Activated B cell treated with CpG ODN at 0.5 μM for 24 hours (primary cell): ENCODE measurements around the gene APOBEC4. TPM values are rescaled to one million over a fixed set of nuclear protein-coding genes. Genes with fewer than 3 reads are reported as not detected.

ENCODE experiments used
- ATAC-seq: fragments of 200-7000 bp; cut with Tn5 transposase; one replicate; pipeline ENCODE4 v1.10.0; 2021; ENCODE audit warnings: low read depth, mild to moderate bottlenecking, moderate library complexity
- CTCF ChIA-PET: fragments of 350-600 bp; sonication (Branson Sonifier 250); formaldehyde crosslinking; loops from one replicate; lab custom pipeline; 2021; ENCODE audit warnings: antibody characterized with exemption; lab: Charles Lee
- POLR2A ChIA-PET: fragments of 350-600 bp; sonication (Branson Sonifier 250); formaldehyde crosslinking; loops from one replicate; lab custom pipeline; 2021; ENCODE audit warnings: antibody characterized with exemption; lab: Charles Lee
- DNase-seq: peaks from one replicate; pipeline ENCODE4 v3.0.0; 2022
- H3K27ac Mint-ChIP-seq: one replicate; pipeline ENCODE4 v1.8.0; 2020; ENCODE audit warnings: mixed read lengths
- H3K27me3 Mint-ChIP-seq: one replicate; pipeline ENCODE4 v1.8.0; 2021; ENCODE audit warnings: mixed read lengths
- H3K36me3 Mint-ChIP-seq: one replicate; pipeline ENCODE4 v1.8.0; 2021; ENCODE audit warnings: low read depth, mixed read lengths
- H3K4me1 Mint-ChIP-seq: one replicate; pipeline ENCODE4 v1.8.0; 2021; ENCODE audit warnings: mixed read lengths
- H3K4me3 Mint-ChIP-seq: one replicate; pipeline ENCODE4 v1.8.0; 2020; ENCODE audit warnings: mild to moderate bottlenecking, mixed read lengths
- H3K9me3 Mint-ChIP-seq: one replicate; pipeline ENCODE4 v1.8.0; 2020; ENCODE audit warnings: mixed read lengths
- CTCF ChIP-seq: fragments of 200-600 bp; IDR thresholded peaks from one replicate; pipeline ENCODE4 v1.8.0; 2022; ENCODE audit warnings: antibody characterized with exemption, mild to moderate bottlenecking
- intact Hi-C: fragments of 100-400 bp; cut with micrococcal nuclease; formaldehyde crosslinking; loops from one replicate; pipeline ENCODE4 v1.15.1; 2024
- total RNA-seq: library from RNA; stranded (reverse); gene quantifications from 2 replicates; pipeline ENCODE4 v1.2.3, GENCODE V29; 2022

APOBEC4 gene
- total RNA-seq, 1 donor from 2014 or later, result not detected

GRCh38 chr1:183612407-183612806 is 40.7 kb downstream of the APOBEC4 start:
- no peak for ATAC-seq
- CTCF ChIA-PET, result interaction anchor here (1.5 kb wide), 1 partner anchor 22 kb away, joined by 4 read pairs; the partner anchor contains the start of gene NCF2
- TF ChIP-seq CTCF, result no peak
- peaks cover 24% of the 10 kb centered on the region for H3K4me1 Mint-ChIP-seq
- H3K9me3 Mint-ChIP-seq, result no peaks in the 10 kb centered on the region
- POLR2A ChIA-PET, result interaction anchor here (1.0 kb wide), 1 partner anchor 23 kb away, joined by 3 read pairs; no protein-coding TSS in a partner anchor
- DNase-seq, result no peak
- no peaks in the 10 kb centered on the region for H3K36me3 Mint-ChIP-seq
- H3K27ac Mint-ChIP-seq, result no peak overlapping the region
- H3K4me3 Mint-ChIP-seq, result no peak overlapping the region
- intact Hi-C loops, result no loop called here
- H3K27me3 Mint-ChIP-seq, result no peaks in the 10 kb centered on the region

- ChIA-PET CTCF (no interaction called here), POLR2A (no interaction called here)
- Mint-ChIP-seq H3K27ac (no peak overlapping the region), H3K9me3 (no peaks in the 10 kb centered on the region), H3K27me3 (no peaks in the 10 kb centered on the region), H3K36me3 (no peaks in the 10 kb centered on the region), H3K4me1 (peaks cover 31% of the 10 kb centered on the region), H3K4me3 (no peak overlapping the region)
- DNase-seq, result no peak
- no peak for ATAC-seq
- intact Hi-C loops, result no loop called here
- no peak for TF ChIP-seq CTCF
Observed at GRCh38 chr1:183611021-183611420, 42.1 kb downstream of the APOBEC4 start.

- H3K27ac Mint-ChIP-seq, result no peak overlapping the region
- no peak for TF ChIP-seq CTCF
- no peak for DNase-seq
- no peak overlapping the region for H3K4me3 Mint-ChIP-seq
- no peaks in the 10 kb centered on the region for H3K27me3 Mint-ChIP-seq
- no peaks in the 10 kb centered on the region for H3K36me3 Mint-ChIP-seq
- POLR2A ChIA-PET, result interaction anchor here (0.8 to 1.7 kb wide), 7 partner anchors 16 to 138 kb away, joined by 3 to 35 read pairs (median 4); partner anchors contain the start of genes ARPC5, NCF2 and SMG7
- CTCF ChIA-PET, result interaction anchor here (0.8 to 1.4 kb wide), 10 partner anchors 9 to 139 kb away, joined by 3 to 5 read pairs (median 3); no protein-coding TSS in a partner anchor
- no peak for ATAC-seq
- intact Hi-C loops, result loop anchor here (2.0 kb wide), 1 partner anchor 13 kb away; no protein-coding TSS in a partner anchor
- peaks cover 41% of the 10 kb centered on the region for H3K4me1 Mint-ChIP-seq
- H3K9me3 Mint-ChIP-seq, result no peaks in the 10 kb centered on the region
Observed at GRCh38 chr1:183609759-183610452, 43.2 kb downstream of the APOBEC4 start.

- no peaks in the 10 kb centered on the region for H3K36me3 Mint-ChIP-seq
- DNase-seq, result no peak
- no peaks in the 10 kb centered on the region for H3K27me3 Mint-ChIP-seq
- peak overlapping the region; percentile 89 for H3K27ac Mint-ChIP-seq
- peaks cover 47% of the 10 kb centered on the region for H3K4me1 Mint-ChIP-seq
- no peak for TF ChIP-seq CTCF
- ChIA-PET POLR2A (interaction anchor here (0.8 to 1.7 kb wide), 8 partner anchors 9 to 138 kb away, joined by 3 to 35 read pairs (median 4); partner anchors contain the start of genes ARPC5, NCF2 and SMG7), CTCF (interaction anchor here (0.8 to 1.4 kb wide), 10 partner anchors 9 to 139 kb away, joined by 3 to 5 read pairs (median 3); no protein-coding TSS in a partner anchor)
- H3K4me3 Mint-ChIP-seq, result peak overlapping the region; percentile 48
- H3K9me3 Mint-ChIP-seq, result no peaks in the 10 kb centered on the region
- intact Hi-C loops, result loop anchor here (2.0 kb wide), 1 partner anchor 13 kb away; no protein-coding TSS in a partner anchor
- peak; percentile 73 for ATAC-seq
Observed at GRCh38 chr1:183609313-183609712, 43.8 kb downstream of the APOBEC4 start.

- Mint-ChIP-seq H3K27me3 (no peaks in the 10 kb centered on the region), H3K9me3 (no peaks in the 10 kb centered on the region), H3K36me3 (no peaks in the 10 kb centered on the region), H3K4me1 (peaks cover 57% of the 10 kb centered on the region), H3K4me3 (peak overlapping the region; percentile 65), H3K27ac (peak overlapping the region; percentile 92)
- ATAC-seq (peak; percentile 39), DNase-seq (no peak)
- CTCF ChIA-PET, result no interaction called here
- POLR2A ChIA-PET, result interaction anchor here (0.7 to 4.2 kb wide), 6 partner anchors 9 to 28 kb away, joined by 3 to 19 read pairs (median 6); partner anchors contain the start of gene NCF2
- intact Hi-C loops, result loop anchor here (1.0 kb wide), 1 partner anchor 17 kb away; the partner anchor contains the start of gene NCF2
- no peak for TF ChIP-seq CTCF
Observed at GRCh38 chr1:183607322-183607980, 45.7 kb downstream of the APOBEC4 start.
